ENCODE results near the gene JMJD7. TPM values are rescaled to one million over a fixed set of nuclear protein-coding genes. Genes with fewer than 3 reads are reported as not detected.

JMJD7 gene
- total and polyA plus RNA-seq, 8 donors: 6.5 to 16.8 (median 10.5) TPM

GRCh38 chr15:41882689-41883483 lies 55.0 kb downstream of the JMJD7 start:
- no peaks in the 10 kb centered on the region for H3K9me3 ChIP-seq
- FAIRE-seq (no peak), ATAC-seq (peak; percentile 28 to 57 (median 51)), DNase-seq (peak in 2 of 6 donors; percentile 54 to 73)
- WGBS, 2 donors: 42 to 45% methylated on average over 12 to 14 of the region's 14 CpGs
- intact Hi-C loops (cut with DNase I): no loop called here
- H3K27me3 ChIP-seq: no peaks in the 10 kb centered on the region
- TF ChIP-seq, protein P1, sequence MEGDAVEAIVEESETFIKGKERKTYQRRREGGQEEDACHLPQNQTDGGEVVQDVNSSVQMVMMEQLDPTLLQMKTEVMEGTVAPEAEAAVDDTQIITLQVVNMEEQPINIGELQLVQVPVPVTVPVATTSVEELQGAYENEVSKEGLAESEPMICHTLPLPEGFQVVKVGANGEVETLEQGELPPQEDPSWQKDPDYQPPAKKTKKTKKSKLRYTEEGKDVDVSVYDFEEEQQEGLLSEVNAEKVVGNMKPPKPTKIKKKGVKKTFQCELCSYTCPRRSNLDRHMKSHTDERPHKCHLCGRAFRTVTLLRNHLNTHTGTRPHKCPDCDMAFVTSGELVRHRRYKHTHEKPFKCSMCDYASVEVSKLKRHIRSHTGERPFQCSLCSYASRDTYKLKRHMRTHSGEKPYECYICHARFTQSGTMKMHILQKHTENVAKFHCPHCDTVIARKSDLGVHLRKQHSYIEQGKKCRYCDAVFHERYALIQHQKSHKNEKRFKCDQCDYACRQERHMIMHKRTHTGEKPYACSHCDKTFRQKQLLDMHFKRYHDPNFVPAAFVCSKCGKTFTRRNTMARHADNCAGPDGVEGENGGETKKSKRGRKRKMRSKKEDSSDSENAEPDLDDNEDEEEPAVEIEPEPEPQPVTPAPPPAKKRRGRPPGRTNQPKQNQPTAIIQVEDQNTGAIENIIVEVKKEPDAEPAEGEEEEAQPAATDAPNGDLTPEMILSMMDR (IDR thresholded peaks at IDR 0.05): no peak
- no peak overlapping the region for H3K27ac ChIP-seq
- H3K4me3 ChIP-seq: peak overlapping the region; percentile 10 to 49 (median 30)
- peaks cover 0 to 9% (median 7%) of the 10 kb centered on the region in 3 donors for H3K4me1 ChIP-seq
- no peaks in the 10 kb centered on the region for H3K36me3 ChIP-seq

GRCh38 chr15:41883484-41883825 lies 55.6 kb downstream of the JMJD7 start:
- 90 to 95% methylated on average over 2 of the region's 2 CpGs for WGBS, 2 donors
- Histone ChIP-seq H3K9me3 (no peaks in the 10 kb centered on the region), H3K36me3 (no peaks in the 10 kb centered on the region), H3K4me3 (no peak overlapping the region), H3K4me1 (peaks cover 0 to 9% (median 7%) of the 10 kb centered on the region in 3 donors), H3K27ac (no peak overlapping the region), H3K27me3 (no peaks in the 10 kb centered on the region)
- intact Hi-C loops (cut with DNase I): no loop called here
- no peak for FAIRE-seq
- TF ChIP-seq, protein P1 (IDR thresholded peaks at IDR 0.05): no peak
- no peak for ATAC-seq
- DNase-seq: no peak

- no peaks in the 10 kb centered on the region for H3K36me3 ChIP-seq
- DNase-seq (peak in 1 of 6 donors; percentile 13), FAIRE-seq (no peak), ATAC-seq (no peak)
- 76 to 85% methylated on average over 7 of the region's 7 CpGs for WGBS, 2 donors
- TF ChIP-seq, protein P1 (IDR thresholded peaks at IDR 0.05): no peak
- H3K27me3 ChIP-seq: no peaks in the 10 kb centered on the region
- intact Hi-C loops (cut with DNase I): no loop called here
- H3K9me3 ChIP-seq: no peaks in the 10 kb centered on the region
- no peak overlapping the region for H3K27ac ChIP-seq
- H3K4me1 ChIP-seq: peaks cover 0 to 9% (median 7%) of the 10 kb centered on the region in 3 donors
- H3K4me3 ChIP-seq: no peak overlapping the region
Observed at GRCh38 chr15:41884458-41884857, 56.6 kb downstream of the JMJD7 start.

DNA sequence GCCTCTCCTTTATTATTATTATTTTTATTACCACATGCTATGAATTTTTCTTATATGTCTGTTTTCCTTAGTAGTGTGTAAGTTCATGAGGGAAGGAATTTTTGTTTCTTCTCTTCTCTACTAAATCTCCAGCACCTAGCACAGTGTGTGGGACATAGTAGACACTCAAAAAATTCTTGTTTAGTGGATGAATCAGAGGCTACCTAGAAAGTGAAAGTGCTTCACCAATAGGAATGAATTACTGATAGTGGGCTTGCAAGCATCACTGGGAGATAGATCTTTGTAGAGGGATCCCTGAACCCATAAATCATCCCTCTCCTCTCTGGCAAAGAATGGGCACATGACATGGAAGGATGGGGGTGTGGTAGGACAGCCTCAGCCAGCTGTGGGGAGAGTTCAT lies 57.4 kb downstream of the JMJD7 start:
- H3K27ac ChIP-seq: no peak overlapping the region
- H3K4me1 ChIP-seq: peaks cover 0 to 9% (median 7%) of the 10 kb centered on the region in 3 donors
- ATAC-seq (no peak), FAIRE-seq (no peak), DNase-seq (no peak)
- H3K9me3 ChIP-seq: no peaks in the 10 kb centered on the region
- H3K27me3 ChIP-seq: no peaks in the 10 kb centered on the region
- TF ChIP-seq, protein P1 (IDR thresholded peaks at IDR 0.05): no peak
- intact Hi-C loops (cut with DNase I): no loop called here
- H3K36me3 ChIP-seq: no peaks in the 10 kb centered on the region
- no peak overlapping the region for H3K4me3 ChIP-seq

- H3K36me3 ChIP-seq: no peaks in the 10 kb centered on the region
- intact Hi-C loops (cut with DNase I): no loop called here
- no peak overlapping the region for H3K27ac ChIP-seq
- no peak overlapping the region for H3K4me3 ChIP-seq
- peak in 1 of 6 donors; percentile 63 for DNase-seq
- 96 to 97% methylated on average over 14 of the region's 14 CpGs for WGBS, 2 donors
- TF ChIP-seq, protein P1 (IDR thresholded peaks at IDR 0.05): no peak
- ATAC-seq: no peak
- FAIRE-seq: no peak
- H3K9me3 ChIP-seq: no peaks in the 10 kb centered on the region
- peaks cover 0 to 9% (median 7%) of the 10 kb centered on the region in 3 donors for H3K4me1 ChIP-seq
- no peaks in the 10 kb centered on the region for H3K27me3 ChIP-seq
Observed at GRCh38 chr15:41885841-41886240, 57.9 kb downstream of the JMJD7 start.

All from pancreas (tissue), 10 donors.